SW480 (cell line): Measurements from ENCODE around the gene ADAMTS5.

Source experiments
- DNase-seq: peaks from one replicate; pipeline ENCODE4 v3.0.0-alpha.2; 2016; ENCODE audit warnings: low spot score

The ADAMTS5 gene

DNA sequence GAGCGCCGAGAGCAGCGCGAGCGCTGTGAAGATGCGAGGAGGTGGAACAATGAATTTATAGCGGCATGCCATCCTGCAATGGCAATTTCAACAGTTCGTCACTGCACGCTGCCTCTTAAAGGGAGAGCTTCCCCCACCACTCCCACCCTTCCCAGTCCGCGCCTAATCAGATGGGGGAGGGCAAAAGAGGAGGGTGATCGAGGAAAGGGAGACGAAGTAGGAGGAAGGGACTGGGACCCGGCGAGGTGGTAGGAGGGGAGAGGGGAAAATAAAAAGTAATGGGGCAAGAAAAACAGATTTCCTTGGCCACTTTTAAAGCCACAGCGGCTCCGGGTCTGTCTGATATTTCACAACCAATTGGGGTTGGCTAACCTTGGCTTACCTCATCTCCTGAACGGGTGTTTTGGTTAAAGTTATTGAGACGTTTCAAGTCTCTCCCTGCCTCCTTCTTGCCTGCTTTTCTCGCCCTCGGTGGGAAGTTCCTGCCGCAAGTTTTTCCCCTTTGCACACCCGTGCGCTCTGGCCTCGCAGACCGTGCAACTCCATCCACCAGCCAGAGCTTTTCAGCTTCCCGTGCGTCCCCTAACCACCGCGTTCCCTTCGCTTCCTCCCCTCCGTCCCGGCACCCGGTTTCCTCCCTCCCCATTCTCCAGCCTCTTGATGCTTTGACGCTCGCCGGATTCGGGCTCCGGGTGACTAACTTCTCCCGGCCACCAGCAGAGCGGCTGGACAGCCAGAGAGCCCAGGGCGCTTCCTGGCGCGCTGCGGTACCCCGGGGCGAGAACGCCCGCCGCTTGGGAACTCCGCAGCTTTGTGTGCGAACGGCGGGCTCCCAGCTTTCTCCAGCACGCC, at the start of gene ADAMTS5:
ADAMTS5 (minus strand) TSS at position 27 of the 852 bp plus-strand sequence. CDS start 697 bp downstream, outside the sequence.
- no peak for DNase-seq

DNA sequence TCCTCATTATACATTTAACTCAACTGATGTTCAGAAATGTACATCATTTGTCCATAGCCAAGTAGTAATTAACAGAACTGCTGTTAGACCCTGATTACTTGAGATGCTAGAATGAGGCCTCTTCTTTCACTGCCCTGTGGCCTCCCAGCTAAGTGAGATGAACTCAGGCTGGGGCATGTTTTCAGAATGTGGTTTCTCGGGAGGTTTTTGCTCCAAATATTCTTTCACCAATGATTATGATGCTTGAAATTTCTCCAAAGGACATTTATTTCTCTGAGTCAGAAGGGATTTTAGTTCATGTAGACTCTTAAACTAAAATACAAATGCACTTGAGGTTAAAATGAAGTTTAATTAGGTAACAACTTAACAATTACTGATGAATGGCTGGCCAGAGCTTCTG, 34.6 kb upstream of the ADAMTS5 start:
- DNase-seq = no peak

DNA sequence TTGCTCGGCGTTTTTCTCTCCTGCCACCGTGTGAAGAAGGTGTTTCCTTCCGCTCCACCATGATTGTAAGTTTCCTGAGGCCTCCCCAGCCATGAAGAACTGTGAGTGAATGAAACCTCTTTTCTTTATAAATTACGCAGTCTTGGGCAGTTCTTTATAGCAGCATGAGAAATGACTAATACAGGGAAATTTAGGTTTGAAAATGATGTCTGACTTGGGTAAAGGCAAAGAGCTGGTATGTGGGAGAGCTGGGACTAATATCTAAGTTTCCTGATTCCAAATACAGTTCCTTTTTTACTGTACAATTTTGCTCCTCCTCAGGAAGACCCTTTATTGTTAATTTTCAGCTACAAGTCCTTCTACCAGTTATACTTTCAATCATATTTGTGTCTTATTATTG, 16.7 kb upstream of the ADAMTS5 start:
- DNase-seq = no peak

DNA sequence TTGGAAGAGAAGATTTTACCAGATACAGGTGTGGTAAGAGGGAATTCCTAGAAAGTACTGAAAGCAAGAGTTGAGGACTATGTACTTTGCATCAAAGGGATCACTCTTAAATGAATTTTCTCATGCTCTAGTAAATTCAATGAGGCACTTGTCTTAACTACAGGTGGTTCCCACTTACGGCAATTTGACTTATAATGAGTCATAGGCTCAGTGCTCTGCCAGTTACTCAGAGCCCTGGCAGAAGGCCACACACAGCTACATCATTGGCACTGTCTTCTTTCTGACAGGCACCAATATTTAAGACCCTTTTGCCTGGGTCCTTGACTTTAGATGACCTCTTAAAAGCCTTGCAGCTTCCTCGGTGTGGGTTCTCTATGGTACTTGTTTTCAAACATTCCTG, 15.9 kb upstream of the ADAMTS5 start:
- DNase-seq = peak; percentile 17

DNA sequence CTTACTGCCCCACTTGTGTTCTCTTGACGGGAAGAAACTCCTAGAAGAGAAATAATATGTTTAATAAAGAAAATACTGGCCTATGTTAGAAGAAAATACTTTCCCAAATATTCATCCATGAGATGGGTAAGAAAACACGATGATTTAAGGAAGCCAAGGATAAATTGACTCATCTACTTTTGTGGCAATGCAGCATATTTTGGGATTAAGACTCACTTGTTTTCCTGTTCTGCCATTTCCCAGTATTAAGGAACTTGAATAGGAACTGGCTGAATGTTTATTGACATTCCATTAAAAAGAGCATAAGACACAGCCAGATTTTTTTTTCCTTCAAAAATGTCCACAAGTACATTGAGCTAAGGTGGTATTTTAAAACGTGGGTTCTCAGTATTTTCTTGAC, 10.9 kb upstream of the ADAMTS5 start:
- DNase-seq = no peak

DNA sequence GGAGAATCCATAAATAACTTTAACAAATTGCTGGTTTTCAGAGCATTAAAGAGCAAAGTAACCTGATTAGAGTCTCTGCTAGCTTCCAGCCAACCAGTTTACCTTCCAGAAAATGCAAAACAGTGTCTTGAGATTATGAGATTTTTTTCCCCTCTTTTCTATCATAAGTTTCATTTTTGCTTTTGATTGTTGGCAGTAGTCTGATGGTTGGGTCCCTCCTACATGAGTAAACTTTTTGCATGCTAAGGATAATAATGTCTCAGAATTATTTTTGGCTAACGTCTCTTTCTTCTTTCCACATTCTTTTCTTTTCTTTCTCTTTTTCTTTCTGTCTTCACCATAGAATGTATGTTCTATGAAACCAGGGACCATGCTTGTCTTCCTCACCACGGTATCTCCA, 6.3 kb upstream of the ADAMTS5 start:
- DNase-seq = no peak

DNA sequence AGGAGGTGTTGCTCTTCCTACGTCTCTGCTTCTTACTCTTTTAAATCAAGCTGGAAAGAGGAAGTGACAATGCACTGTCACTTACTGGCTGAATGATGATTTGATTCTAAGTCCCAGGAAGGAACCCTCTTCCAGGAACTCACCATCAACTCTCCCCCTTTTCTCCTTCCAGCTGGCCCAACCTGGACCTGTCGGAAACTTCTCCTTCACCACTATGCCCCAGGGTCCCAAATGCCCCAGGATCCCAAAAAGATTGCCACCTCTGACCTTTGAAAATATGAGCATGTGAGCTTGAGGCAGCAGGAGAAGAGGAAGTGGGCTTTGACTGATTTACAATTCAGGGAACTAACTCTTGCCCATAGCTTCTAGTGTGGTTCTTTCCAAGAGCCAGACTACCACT, 5.3 kb upstream of the ADAMTS5 start:
- DNase-seq = no peak

DNA sequence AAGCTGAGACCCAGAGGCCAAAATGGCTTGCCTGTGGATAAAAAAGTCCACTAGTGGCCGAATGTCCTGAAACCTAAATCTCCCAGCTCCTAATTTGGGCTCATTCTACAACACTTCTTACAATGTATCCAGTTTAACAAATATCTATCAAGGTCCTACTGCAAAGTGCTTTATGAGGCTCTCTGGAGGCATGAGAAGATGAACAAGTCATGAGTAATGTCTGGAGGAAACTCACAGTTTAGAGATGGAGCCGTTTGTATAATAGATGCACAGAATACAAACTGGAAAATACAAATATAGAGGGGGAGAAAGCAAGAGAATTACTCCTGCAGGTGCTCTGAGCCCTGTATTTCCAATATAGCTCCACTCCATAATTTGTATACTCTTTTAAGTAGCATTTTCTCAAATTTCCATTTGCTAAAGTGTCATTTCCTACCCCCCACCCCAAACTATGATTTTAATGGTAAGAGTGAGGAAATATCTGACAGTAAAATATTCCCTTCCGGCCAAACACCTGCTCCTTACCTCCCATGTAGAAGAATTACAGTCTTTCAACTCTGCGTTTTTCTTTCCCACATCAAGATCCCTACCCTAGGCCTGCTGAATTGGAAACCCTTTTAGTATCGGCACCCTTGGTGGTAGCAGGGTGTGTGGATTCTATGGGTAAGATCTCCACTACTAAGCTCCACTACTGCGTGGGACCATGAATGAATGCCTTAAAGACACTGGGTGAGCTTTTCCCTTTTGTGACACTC, 3.3 kb upstream of the ADAMTS5 start:
- no peak for DNase-seq

DNA sequence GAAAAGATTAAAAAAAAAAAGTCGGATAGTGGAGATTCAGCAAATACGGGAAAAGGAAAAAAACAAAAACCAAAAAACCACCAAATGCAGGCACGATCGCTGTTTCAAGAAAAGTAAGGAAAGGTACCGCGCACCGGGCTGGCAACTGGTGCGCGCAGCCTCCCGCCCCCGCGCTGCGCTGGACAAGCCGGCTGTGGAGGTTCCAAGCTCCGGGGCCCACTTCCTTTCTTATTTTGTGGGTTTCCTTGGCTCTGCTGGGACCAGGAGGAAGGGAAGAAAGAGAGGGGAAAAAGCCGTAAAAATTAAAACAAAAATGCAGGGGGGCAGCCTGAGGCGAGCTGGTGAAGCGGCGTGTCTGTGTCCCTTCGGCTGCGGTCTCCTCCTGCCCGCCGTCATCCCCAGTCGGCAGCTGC, 233 bp downstream of the ADAMTS5 start:
- DNase-seq = no peak

DNA sequence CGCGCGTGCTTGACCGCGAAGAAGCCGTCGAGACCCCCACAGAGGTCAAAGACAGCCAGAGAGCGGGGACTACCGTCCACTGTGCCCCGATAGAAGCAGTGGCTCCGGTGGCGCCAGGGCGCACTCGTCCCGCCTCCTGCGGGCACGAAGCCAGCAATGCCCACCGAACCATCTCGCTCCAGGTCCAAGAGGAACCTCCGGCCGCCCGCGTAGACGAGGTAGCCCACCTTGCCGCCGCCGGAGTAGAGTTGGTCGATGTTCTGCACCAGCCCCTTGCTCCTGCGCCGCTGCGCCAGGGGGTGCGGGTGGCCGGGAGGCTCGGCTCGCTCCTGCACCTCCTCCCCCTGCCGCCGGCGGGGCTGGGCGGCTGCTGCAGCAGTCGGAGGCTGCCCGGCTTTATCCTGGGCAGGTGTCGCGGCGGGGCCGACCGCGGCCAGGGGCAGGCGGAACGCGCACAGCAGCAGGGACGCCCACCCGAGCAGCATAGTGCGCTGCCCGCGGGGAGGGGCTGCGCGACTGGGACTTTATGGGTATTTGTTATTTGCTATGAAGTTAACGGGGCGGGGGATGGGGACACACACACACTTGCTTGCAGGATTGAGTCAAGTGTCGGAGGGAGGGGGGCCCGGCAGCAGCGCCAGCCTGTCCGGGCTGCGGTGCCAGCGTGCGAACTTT, 844 bp downstream of the ADAMTS5 start:
- DNase-seq = no peak

DNA sequence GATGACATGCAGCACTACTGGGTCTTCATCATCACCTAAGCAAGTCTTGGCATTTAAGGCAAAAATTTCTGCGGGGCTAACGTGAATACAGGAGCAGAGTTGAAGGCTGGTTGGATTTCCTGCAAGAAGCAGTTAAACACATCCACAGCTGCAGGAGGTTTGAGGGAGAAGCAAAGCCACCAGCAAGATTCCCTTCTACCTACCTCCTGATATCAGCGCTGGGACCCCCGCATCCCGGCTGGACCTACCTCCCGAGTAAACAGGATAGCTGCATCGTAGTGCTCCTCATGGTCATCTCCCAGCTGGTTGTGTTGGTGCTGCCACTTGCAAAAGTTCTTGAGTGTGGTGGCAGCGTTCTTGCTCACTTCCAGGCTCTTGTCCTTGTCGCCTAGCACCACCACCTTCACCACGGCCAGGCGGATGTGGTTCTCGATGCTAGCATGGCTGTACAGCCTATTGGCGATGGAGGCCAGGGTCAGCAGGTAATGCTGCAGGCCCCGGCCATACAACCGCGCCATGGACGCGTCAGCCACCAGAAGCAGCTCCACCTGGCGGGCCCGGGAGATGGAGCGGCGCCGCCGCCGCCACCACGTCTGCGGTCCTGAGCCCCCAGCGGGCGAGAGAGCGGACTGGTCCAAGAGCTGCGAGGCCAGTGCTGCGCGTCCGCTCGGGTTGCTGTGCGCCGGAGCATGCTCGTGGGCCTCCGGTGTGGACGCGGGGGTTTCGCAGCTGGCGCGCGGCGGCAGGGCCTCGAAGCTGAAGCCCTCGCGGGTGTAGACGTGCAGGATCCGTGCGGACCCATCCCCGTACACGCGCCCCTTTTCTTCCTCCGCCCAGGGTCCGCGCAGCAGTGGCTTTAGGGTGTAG, 1.6 kb downstream of the ADAMTS5 start:
- no peak for DNase-seq

DNA sequence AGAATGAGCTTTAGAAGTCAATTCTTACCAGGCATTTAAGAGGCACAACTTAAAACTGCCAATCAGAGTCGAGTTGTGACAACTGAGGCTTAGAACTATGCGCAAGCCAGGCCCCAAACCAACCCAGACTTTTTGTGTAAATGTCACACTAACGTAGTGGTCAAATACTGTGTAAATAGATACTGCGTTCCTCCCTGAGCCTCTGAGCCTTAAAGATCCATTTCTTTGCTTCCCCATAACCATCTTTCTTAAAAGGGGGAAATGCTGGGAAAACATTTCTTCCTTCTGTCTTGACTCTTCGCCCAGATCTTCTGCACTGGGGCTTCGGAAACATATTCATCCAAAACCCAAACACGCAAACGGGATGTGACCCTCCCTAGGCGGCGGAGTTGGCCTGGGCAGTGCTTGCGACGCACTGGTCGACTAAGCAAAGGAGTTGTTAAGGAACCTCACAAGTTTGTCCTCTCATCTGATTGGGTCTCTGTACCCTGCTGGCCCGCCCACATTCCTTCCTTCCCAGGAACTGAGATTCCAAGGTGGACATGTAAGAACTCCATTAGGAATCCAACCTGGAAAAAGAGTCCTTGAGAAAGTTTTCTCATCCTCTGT, 2.6 kb downstream of the ADAMTS5 start:
- no peak for DNase-seq

DNA sequence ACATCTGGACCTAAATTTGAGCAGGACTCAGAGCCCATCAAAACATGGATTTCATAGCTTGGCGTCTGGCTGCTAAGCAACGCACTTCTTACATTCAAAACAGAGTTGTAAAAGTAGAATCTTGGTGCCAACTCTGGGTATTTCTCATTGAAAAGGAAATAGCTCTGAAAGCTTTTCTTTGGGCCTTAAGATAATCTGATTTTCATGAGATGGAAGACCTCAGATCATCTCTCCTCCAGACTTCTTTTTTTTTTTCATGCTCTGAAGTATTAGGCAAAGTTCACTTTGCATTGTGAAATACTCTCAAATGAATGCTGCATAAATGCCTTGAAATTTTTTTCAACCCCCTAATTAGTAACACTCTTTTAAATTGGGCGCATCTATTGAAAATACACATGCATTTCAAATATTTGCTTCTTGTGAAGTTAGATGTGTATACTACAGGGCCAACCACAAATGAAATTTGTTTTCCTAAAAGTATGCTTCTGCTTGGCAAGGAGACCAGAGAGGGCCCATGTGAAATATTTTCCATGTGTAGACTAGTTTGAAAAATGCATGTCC, 4.2 kb downstream of the ADAMTS5 start:
- no peak for DNase-seq

DNA sequence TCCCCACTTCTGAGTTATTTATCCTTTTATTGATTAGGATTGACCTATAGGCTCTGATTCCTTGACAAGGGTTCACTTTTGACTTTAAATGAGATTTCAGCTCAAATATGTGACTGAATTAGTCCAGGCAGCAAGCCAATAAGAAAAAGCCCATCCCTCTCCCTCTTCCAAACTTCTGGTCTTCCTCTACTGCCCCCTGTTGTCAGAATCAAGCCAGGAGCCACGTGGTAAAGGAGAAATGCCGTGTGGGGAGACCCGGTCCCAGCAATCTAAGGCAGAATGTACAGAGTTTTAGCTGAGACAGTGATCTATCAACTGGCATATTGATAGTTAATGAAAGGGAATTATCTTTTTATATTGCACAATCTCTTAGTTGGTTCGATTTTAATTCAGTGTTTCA, 5.2 kb downstream of the ADAMTS5 start:
- DNase-seq = no peak

DNA sequence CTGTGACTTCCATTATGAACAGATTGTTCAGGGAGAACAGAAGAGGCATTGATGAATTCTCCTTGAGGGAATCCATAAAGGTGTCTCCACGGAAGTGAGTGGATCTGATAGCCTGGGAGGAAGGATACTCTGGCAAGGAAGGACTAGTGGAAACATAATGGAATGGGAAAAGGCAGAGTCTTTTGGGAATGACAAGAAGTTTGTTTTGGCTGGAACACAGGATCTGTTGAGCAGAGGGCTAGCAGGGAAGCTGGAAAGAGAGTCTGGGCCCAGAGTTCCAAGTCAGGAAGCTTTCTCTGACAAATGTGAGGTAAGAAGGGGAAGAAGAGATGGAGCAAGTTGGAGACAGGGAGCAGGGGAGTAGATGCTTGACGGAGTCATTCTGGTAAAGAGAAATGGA, 8.1 kb downstream of the ADAMTS5 start:
- DNase-seq = no peak

DNA sequence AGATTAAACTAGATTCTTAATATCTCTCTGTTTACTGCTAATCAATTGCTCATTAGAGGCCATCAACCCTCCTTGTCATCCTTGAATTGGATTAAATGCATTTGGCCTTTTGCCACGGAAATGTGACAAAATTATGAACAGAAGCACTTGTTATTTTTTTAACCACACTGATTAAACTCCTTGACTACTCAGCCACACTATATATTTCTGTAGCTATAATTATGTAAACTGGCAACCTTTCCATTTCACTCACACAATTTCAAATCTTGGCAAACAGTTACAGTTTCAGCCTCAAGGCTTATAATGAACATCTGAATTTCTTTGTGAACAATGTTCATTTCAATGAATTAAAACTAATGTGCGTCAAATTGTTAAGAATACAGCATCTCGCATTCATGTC, 10.1 kb downstream of the ADAMTS5 start:
- no peak for DNase-seq

DNA sequence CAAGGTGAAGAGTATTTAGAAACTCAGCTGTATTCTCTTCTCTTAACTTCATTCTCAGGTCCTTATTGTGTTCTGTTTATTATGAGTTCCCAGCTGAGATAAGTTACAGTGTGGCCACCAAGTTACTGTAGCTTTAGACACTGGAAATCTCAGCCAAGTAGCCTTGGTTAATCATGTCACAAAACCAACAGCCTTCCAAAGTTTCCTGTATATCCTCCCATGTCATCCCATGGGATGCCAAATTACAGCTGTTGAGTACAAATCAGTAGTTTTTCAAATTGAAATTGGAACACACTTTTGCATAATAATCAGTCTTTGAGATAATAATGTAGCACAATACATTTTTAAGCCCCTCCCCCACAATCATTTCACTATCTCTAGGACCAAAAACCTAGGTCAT, 10.7 kb downstream of the ADAMTS5 start:
- no peak for DNase-seq

DNA sequence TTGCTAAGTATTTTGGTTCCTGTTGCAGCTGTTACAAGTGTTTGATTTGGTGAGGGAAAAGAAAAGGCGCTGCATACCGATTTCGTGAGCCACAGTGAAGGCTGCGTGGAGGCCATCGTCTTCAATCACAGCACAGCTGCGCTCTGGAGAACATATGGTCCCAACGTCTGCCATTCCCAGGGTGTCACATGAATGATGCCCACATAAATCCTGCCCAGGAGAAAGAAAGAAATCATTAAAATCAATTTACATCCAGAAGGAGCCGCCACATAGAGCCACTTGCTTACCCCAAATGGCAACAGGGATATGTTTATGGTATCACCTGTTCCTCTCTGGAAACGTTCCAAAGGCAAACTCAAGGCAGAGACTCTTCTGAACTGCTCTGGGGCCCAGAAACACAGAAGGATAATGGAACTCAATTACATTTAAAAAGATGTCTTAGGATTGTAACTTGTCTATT, 12.2 kb downstream of the ADAMTS5 start:
- no peak for DNase-seq

DNA sequence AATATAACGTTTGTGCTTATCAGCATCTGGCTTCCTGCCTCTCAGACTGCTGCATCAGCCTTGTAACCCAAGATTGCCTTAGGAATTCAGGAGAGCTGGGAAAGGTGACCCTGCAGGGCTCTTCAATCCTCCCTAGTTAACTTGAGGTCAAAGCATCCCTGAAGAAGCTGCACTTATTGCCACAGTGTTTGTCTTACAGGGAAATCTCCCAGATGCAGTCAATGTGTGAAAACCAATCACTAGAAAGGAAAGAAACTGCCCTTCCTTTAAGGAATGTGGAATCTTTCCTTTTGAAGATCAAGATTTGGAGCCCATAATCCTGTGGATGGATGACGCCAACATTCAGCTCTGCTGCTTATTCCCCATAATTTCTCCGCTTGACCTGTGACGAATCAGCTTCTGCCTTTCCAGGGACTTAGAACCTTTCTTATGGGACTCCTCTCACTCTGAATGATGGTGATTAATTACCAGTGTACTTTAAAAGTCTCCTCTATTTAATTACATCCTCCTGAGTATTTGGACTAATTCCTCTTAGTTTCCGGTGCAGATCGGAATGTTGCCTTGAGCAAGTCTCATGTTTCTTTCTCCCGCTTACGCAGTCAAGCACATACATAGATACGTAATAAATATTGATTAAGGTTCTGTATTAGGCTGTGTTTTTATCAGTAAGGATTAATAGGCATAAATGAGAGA, 14.4 kb downstream of the ADAMTS5 start:
- DNase-seq = no peak

DNA sequence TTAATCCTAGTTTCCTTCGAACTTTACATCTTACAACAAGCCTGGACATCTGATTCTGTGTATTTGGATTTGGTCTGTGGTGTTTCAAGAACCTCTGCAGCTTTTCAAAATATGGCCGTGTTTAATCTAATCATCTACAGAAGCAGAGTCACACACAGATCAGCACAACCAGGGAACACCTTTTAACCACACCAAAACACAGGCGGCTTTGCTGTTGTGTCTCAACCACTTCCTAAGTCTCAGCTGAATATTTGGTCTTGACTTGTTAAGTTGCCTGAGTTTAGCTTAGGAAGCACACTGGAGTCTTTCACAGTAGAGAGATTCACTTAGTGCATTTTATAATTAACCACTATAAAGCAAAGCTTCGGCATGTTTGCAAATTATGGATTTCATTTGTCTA, 17.1 kb downstream of the ADAMTS5 start:
- DNase-seq = no peak
